Keratinocyte (primary cell): ENCODE results near the gene PLEKHO1. TPM values are rescaled to one million over a fixed set of nuclear protein-coding genes. Genes with fewer than 3 reads are reported as not detected.
"Not testable (repeated sequence)": the region's sequence is repeated elsewhere in the genome, so short reads cannot be mapped to it uniquely, and the experiment has no call there.

Experiments
- DNase-seq: peaks from one replicate; pipeline ENCODE4 v3.0.0-alpha.2; 2011; ENCODE audit warnings: low read depth, missing footprints, low spot score
- FAIRE-seq: peaks from 2 replicates; lab custom pipeline; 2011; peaks lifted over from hg19 to GRCh38; lab: Jason Lieb, UNC
- H2AFZ ChIP-seq: 2 replicates; pipeline ENCODE4 v1.6.0; 2012; ENCODE audit warnings: low read length, control low read depth, inconsistent platforms; ENCODE audit not compliant: control insufficient read depth
- H3K27ac ChIP-seq: 2 replicates; pipeline ENCODE4 v1.5.1; 2011; ENCODE audit warnings: low read length; ENCODE audit not compliant: control insufficient read depth, insufficient read depth
- H3K27me3 ChIP-seq: 3 replicates; pipeline ENCODE4 v1.6.0; 2011; ENCODE audit warnings: low read length; ENCODE audit not compliant: control insufficient read depth, insufficient read depth; ENCODE audit errors: extremely low read depth
- H3K36me3 ChIP-seq, 2 experiments: 2 replicates in 1 of 2; 3 replicates in 1 of 2; pipeline ENCODE4 v1.5.1; 2011; ENCODE audit warnings: low read length in 2 of 2, mild to moderate bottlenecking in 1 of 2; ENCODE audit not compliant: control insufficient read depth in 2 of 2, insufficient read depth in 2 of 2; ENCODE audit errors: extremely low read depth in 1 of 2
- H3K4me1 ChIP-seq: 3 replicates; pipeline ENCODE4 v1.5.1; 2011; ENCODE audit warnings: low read length; ENCODE audit not compliant: control insufficient read depth, insufficient read depth; ENCODE audit errors: extremely low read depth
- H3K4me2 ChIP-seq: 3 replicates; pipeline ENCODE4 v1.6.0; 2011; ENCODE audit warnings: low read depth, low read length; ENCODE audit not compliant: control insufficient read depth, insufficient read depth; ENCODE audit errors: extremely low read depth
- H3K4me3 ChIP-seq, 3 experiments: fragments of 200-600 bp in 1 of 3; sonication (generic) in 1 of 3; 2 replicates in 2 of 3; 3 replicates in 1 of 3; pipeline ENCODE4 v1.5.1; 2011 to 2016; ENCODE audit warnings: low read length in 3 of 3, mild to moderate bottlenecking in 3 of 3, control low read depth in 2 of 3, inconsistent platforms in 1 of 3, low read depth in 1 of 3, mixed read lengths in 1 of 3, mixed run types in 1 of 3, moderate library complexity in 1 of 3; ENCODE audit not compliant: control insufficient read depth in 2 of 3, insufficient read depth in 2 of 3; ENCODE audit errors: extremely low read depth in 1 of 3
- H3K79me2 ChIP-seq: 2 replicates; pipeline ENCODE4 v1.6.0; 2012; ENCODE audit warnings: low read length; ENCODE audit not compliant: control insufficient read depth, insufficient read depth
- H3K9ac ChIP-seq: 3 replicates; pipeline ENCODE4 v1.6.0; 2011; ENCODE audit warnings: low read length; ENCODE audit not compliant: control insufficient read depth, insufficient read depth; ENCODE audit errors: extremely low read depth
- H3K9me1 ChIP-seq: 3 replicates; pipeline ENCODE4 v1.6.0; 2011; ENCODE audit warnings: low read length; ENCODE audit not compliant: control insufficient read depth, insufficient read depth; ENCODE audit errors: extremely low read depth
- H3K9me3 ChIP-seq: 2 replicates; pipeline ENCODE4 v1.5.1; 2012; ENCODE audit warnings: low read depth, low read length; ENCODE audit not compliant: control insufficient read depth
- H4K20me1 ChIP-seq: 3 replicates; pipeline ENCODE4 v1.6.0; 2011; ENCODE audit warnings: low read length; ENCODE audit not compliant: control insufficient read depth, insufficient read depth; ENCODE audit errors: extremely low read depth
- CTCF ChIP-seq, 3 experiments: IDR thresholded peaks in 1 of 3; conservative IDR thresholded peaks in 1 of 3; optimal IDR thresholded peaks in 1 of 3; 2 replicates in 2 of 3; 3 replicates in 1 of 3; pipeline versions ENCODE3 to v1.5.1; 2011; ENCODE audit warnings: low read length in 3 of 3, mild to moderate bottlenecking in 3 of 3, moderate library complexity in 2 of 3, control low read depth in 1 of 3, inconsistent platforms in 1 of 3; ENCODE audit not compliant: insufficient read depth in 2 of 3; ENCODE audit errors: extremely low read depth in 1 of 3
- EZH2 ChIP-seq: IDR thresholded peaks from one replicate; pipeline ENCODE4 v1.6.1; 2012; ENCODE audit warnings: inconsistent platforms, mild to moderate bottlenecking, low read length, moderate library complexity
- dilution Hi-C: fragments of 300-500 bp; cut with MboI; formaldehyde crosslinking; loops from one replicate; pipeline ENCODE4 v1.7.0; 2020; ENCODE audit warnings: low sequenced_read_pairs; ENCODE audit not compliant: extremely low pct_ligation_motif_present
- polyA plus RNA-seq, 5 experiments: library from polyadenylated mRNA; depleted of rRNA in 3 of 5; stranded (reverse) in 3 of 5; stranded (forward) in 1 of 5; unstranded in 1 of 5; fragments of >200 nt; gene quantifications; 1 replicate in 1 of 5; 2 replicates in 3 of 5; 3 replicates in 1 of 5; pipeline versions ENCODE4 v1.2.1 to v1.2.3, GENCODE V29; 2011 to 2012; ENCODE audit warnings: missing spikeins in 2 of 5, low read depth in 1 of 5, low replicate concordance in 1 of 5

The PLEKHO1 gene
- polyA plus RNA-seq, 1 donor (not counting 4 experiments of a cell fraction or from before 2014, with no cell fraction given) = 2.7 TPM

GRCh38 chr1:150142083-150142482 is 7.6 kb upstream of the PLEKHO1 start:
- Histone ChIP-seq H3K27me3 (no peaks in the 10 kb centered on the region), H3K9ac (no peak overlapping the region), H3K36me3 (no peaks in the 10 kb centered on the region), H3K4me3 (no peak overlapping the region), H3K9me3 (no peaks in the 10 kb centered on the region), H3K9me1 (no peaks in the 10 kb centered on the region), H3K4me1 (no peaks in the 10 kb centered on the region), H3K27ac (no peak overlapping the region), H3K79me2 (no peaks in the 10 kb centered on the region), H4K20me1 (no peaks in the 10 kb centered on the region), H2AFZ (no peak overlapping the region), H3K4me2 (no peak overlapping the region)
- no peak for FAIRE-seq
- TF ChIP-seq EZH2 = no peak
- dilution Hi-C loops = no loop called here
- no peak for DNase-seq

- H3K27me3 ChIP-seq = no peaks in the 10 kb centered on the region
- H4K20me1 ChIP-seq = no peaks in the 10 kb centered on the region
- no peak overlapping the region for H3K27ac ChIP-seq
- H3K4me3 ChIP-seq = no peak overlapping the region
- H3K4me1 ChIP-seq = peaks cover 3% of the 10 kb centered on the region
- dilution Hi-C loops = no loop called here
- H3K36me3 ChIP-seq = no peaks in the 10 kb centered on the region
- no peaks in the 10 kb centered on the region for H3K9me1 ChIP-seq
- no peaks in the 10 kb centered on the region for H3K79me2 ChIP-seq
- H3K4me2 ChIP-seq = no peak overlapping the region
- H3K9me3 ChIP-seq = no peaks in the 10 kb centered on the region
- FAIRE-seq (no peak), DNase-seq (no peak)
- no peak overlapping the region for H3K9ac ChIP-seq
- no peak for TF ChIP-seq EZH2
- TF ChIP-seq CTCF (optimal IDR thresholded peaks at IDR 0.05 in 1 of 3, IDR thresholded peaks at IDR 0.05 in 1 of 3, conservative IDR thresholded peaks at IDR 0.05 in 1 of 3; ENCODE audit: extremely low read depth in 1 of 3, insufficient read depth in 2 of 3, low read length in 3 of 3) = no peak
- no peak overlapping the region for H2AFZ ChIP-seq
These were observed 5.1 kb upstream of the PLEKHO1 start for GRCh38 chr1:150144606-150145005.

GRCh38 chr1:150146016-150146415 is 3.7 kb upstream of the PLEKHO1 start:
- dilution Hi-C loops, H3K4me3 ChIP-seq, H3K27ac ChIP-seq, H3K4me1 ChIP-seq, FAIRE-seq, H3K9ac ChIP-seq, H3K9me3 ChIP-seq, H3K9me1 ChIP-seq, H2AFZ ChIP-seq, DNase-seq, H3K4me2 ChIP-seq, H3K36me3 ChIP-seq, H3K27me3 ChIP-seq, H4K20me1 ChIP-seq, H3K79me2 ChIP-seq: not testable (repeated sequence)
